Measurements from ENCODE around the gene WFIKKN1.
"Not testable (repeated sequence)": the region's sequence is repeated elsewhere in the genome, so short reads cannot be mapped to it uniquely, and the experiment has no call there.

Gene WFIKKN1

GRCh38 chr16:595942-596735, 34.6 kb upstream of the WFIKKN1 start:
- DNase-seq (ENCODE audit: low spot score) = no peak

GRCh38 chr16:596736-597060, 34.1 kb upstream of the WFIKKN1 start:
- no peak for DNase-seq (ENCODE audit: low spot score)

GRCh38 chr16:597655-598054, 33.1 kb upstream of the WFIKKN1 start:
- DNase-seq (ENCODE audit: low spot score) = not testable (repeated sequence)

- no peak for DNase-seq (ENCODE audit: low spot score)
Observed at GRCh38 chr16:598823-599739, 31.7 kb upstream of the WFIKKN1 start.

GRCh38 chr16:600781-601180, 30.0 kb upstream of the WFIKKN1 start:
- DNase-seq (ENCODE audit: low spot score) = no peak

- no peak for DNase-seq (ENCODE audit: low spot score)
Observed at GRCh38 chr16:603933-604332, 26.9 kb upstream of the WFIKKN1 start.

- no peak for DNase-seq (ENCODE audit: low spot score)
Observed at GRCh38 chr16:606656-607307, 24.0 kb upstream of the WFIKKN1 start.

GRCh38 chr16:608019-608418, 22.8 kb upstream of the WFIKKN1 start:
- DNase-seq (ENCODE audit: low spot score) = no peak

GRCh38 chr16:609316-609715, 21.5 kb upstream of the WFIKKN1 start:
- DNase-seq (ENCODE audit: low spot score) = no peak

- no peak for DNase-seq (ENCODE audit: low spot score)
Observed at GRCh38 chr16:609984-610383, 20.8 kb upstream of the WFIKKN1 start.

GRCh38 chr16:610513-611381, 20.0 kb upstream of the WFIKKN1 start:
- peak; percentile 52 for DNase-seq (ENCODE audit: low spot score)

- DNase-seq (ENCODE audit: low spot score) = no peak
Observed at GRCh38 chr16:615122-615521, 15.7 kb upstream of the WFIKKN1 start.

GRCh38 chr16:616733-617586, 13.8 kb upstream of the WFIKKN1 start:
- DNase-seq (ENCODE audit: low spot score) = no peak

- DNase-seq (ENCODE audit: low spot score) = no peak
Observed at GRCh38 chr16:617855-618254, 12.9 kb upstream of the WFIKKN1 start.

- DNase-seq (ENCODE audit: low spot score) = no peak
Observed at GRCh38 chr16:619476-620100, 11.2 kb upstream of the WFIKKN1 start.

- no peak for DNase-seq (ENCODE audit: low spot score)
Observed at GRCh38 chr16:620700-621525, 9.9 kb upstream of the WFIKKN1 start.

GRCh38 chr16:621526-622105, 9.2 kb upstream of the WFIKKN1 start:
- no peak for DNase-seq (ENCODE audit: low spot score)

GRCh38 chr16:622920-623280, 7.9 kb upstream of the WFIKKN1 start:
- no peak for DNase-seq (ENCODE audit: low spot score)

- no peak for DNase-seq (ENCODE audit: low spot score)
Observed at GRCh38 chr16:624526-625070, 6.2 kb upstream of the WFIKKN1 start.

Measured in AG08396 (cell line).